Effector memory CD4-positive, alpha-beta T cell (primary cell): Measurements from ENCODE around the gene SPRED1.

Source experiments
- DNase-seq, 3 donors: peaks; one replicate each; pipeline ENCODE4 v3.0.0-alpha.2; 2020
- H3K27ac ChIP-seq: 2 replicates; pipeline ENCODE4 v1.7.0; 2013; ENCODE audit warnings: mild to moderate bottlenecking, low read length, moderate library complexity; ENCODE audit not compliant: insufficient read depth, poor library complexity, severe bottlenecking
- H3K27me3 ChIP-seq: replicated peaks from 2 replicates; pipeline ENCODE4 v1.7.0; 2013; ENCODE audit warnings: mild to moderate bottlenecking, low read length; ENCODE audit not compliant: insufficient read depth, control insufficient read depth, poor library complexity, severe bottlenecking
- H3K36me3 ChIP-seq: 2 replicates; pipeline ENCODE4 v1.7.0; 2013; ENCODE audit warnings: mild to moderate bottlenecking, low read length, moderate library complexity; ENCODE audit not compliant: control insufficient read depth, insufficient read depth
- H3K4me1 ChIP-seq: 2 replicates; pipeline ENCODE4 v1.7.0; 2013; ENCODE audit warnings: low read length, mild to moderate bottlenecking; ENCODE audit not compliant: control insufficient read depth, insufficient read depth, poor library complexity, severe bottlenecking
- H3K4me3 ChIP-seq: 2 replicates; pipeline ENCODE4 v1.7.0; 2013; ENCODE audit warnings: low read length, low read depth, mild to moderate bottlenecking; ENCODE audit not compliant: insufficient read depth, poor library complexity, severe bottlenecking
- H3K9me3 ChIP-seq: 2 replicates; pipeline ENCODE4 v1.7.0; 2013; ENCODE audit warnings: mild to moderate bottlenecking, low read length, moderate library complexity; ENCODE audit not compliant: control insufficient read depth

Gene SPRED1

GRCh38 chr15:38401701-38402100 lies 149.1 kb downstream of the SPRED1 start:
- Histone ChIP-seq H3K4me3 (no peak overlapping the region), H3K27me3 (no peaks in the 10 kb centered on the region), H3K36me3 (no peaks in the 10 kb centered on the region), H3K27ac (no peak overlapping the region), H3K9me3 (no peaks in the 10 kb centered on the region), H3K4me1 (no peaks in the 10 kb centered on the region)
- DNase-seq = no peak

- H3K4me3 ChIP-seq = no peak overlapping the region
- no peaks in the 10 kb centered on the region for H3K4me1 ChIP-seq
- no peaks in the 10 kb centered on the region for H3K27me3 ChIP-seq
- H3K27ac ChIP-seq = no peak overlapping the region
- H3K36me3 ChIP-seq = no peaks in the 10 kb centered on the region
- H3K9me3 ChIP-seq = no peaks in the 10 kb centered on the region
- DNase-seq = no peak
These were observed 153.8 kb downstream of the SPRED1 start for GRCh38 chr15:38406436-38406835.
